Brain microvascular endothelial cell (primary cell): ENCODE data around the gene DIAPH3.

ENCODE experiments used
- DNase-seq: peaks from one replicate; pipeline ENCODE4 v3.0.0-alpha.2; 2020
- H3K27ac ChIP-seq: fragments of 250-450 bp; sonication (Bioruptor Pico); 2 replicates; pipeline ENCODE4 v1.5.1; 2020; ENCODE audit warnings: mild to moderate bottlenecking, moderate library complexity
- H3K27me3 ChIP-seq: fragments of 250-450 bp; sonication (Bioruptor Pico); replicated peaks from 2 replicates; pipeline ENCODE4 v1.5.1; 2020; ENCODE audit warnings: mild to moderate bottlenecking
- H3K36me3 ChIP-seq: fragments of 250-450 bp; sonication (Bioruptor Pico); replicated peaks from 2 replicates; pipeline ENCODE4 v1.5.1; 2020; ENCODE audit warnings: mild to moderate bottlenecking
- H3K4me3 ChIP-seq: 2 replicates; pipeline ENCODE4 v1.5.1; 2011; ENCODE audit warnings: low read depth, mild to moderate bottlenecking, control low read depth, low read length, moderate library complexity
- CTCF ChIP-seq: IDR thresholded peaks from 2 replicates; pipeline ENCODE4 v1.5.1; 2011; ENCODE audit warnings: low read depth, mild to moderate bottlenecking, moderate library complexity, low read length, control low read depth, inconsistent platforms; ENCODE audit errors: missing control alignments
- in situ Hi-C: cut with HindIII; loops from 2 replicates; pipeline ENCODE4 v1.10.0; 2017; ENCODE audit warnings: low sequenced_read_pairs, low pct_ligation_motif_present

Gene DIAPH3

GRCh38 chr13:59856281-59856810 is 307.4 kb downstream of the DIAPH3 start:
- in situ Hi-C loops, result no loop called here
- H3K27me3 ChIP-seq, result no peaks in the 10 kb centered on the region
- no peak overlapping the region for H3K4me3 ChIP-seq
- no peak for DNase-seq
- no peak for TF ChIP-seq CTCF
- no peaks in the 10 kb centered on the region for H3K36me3 ChIP-seq
- no peak overlapping the region for H3K27ac ChIP-seq

GRCh38 chr13:59846845-59847620 is 316.7 kb downstream of the DIAPH3 start:
- no peak for DNase-seq
- Histone ChIP-seq H3K36me3 (no peaks in the 10 kb centered on the region), H3K27me3 (no peaks in the 10 kb centered on the region), H3K4me3 (no peak overlapping the region), H3K27ac (no peak overlapping the region)
- in situ Hi-C loops, result no loop called here
- no peak for TF ChIP-seq CTCF

GRCh38 chr13:59843040-59843439 is 320.7 kb downstream of the DIAPH3 start:
- no peak for TF ChIP-seq CTCF
- H3K27ac ChIP-seq, result no peak overlapping the region
- DNase-seq, result no peak
- H3K36me3 ChIP-seq, result no peaks in the 10 kb centered on the region
- in situ Hi-C loops, result no loop called here
- H3K27me3 ChIP-seq, result no peaks in the 10 kb centered on the region
- no peak overlapping the region for H3K4me3 ChIP-seq

GRCh38 chr13:59842507-59842906 is 321.2 kb downstream of the DIAPH3 start:
- Histone ChIP-seq H3K27me3 (no peaks in the 10 kb centered on the region), H3K4me3 (no peak overlapping the region), H3K27ac (no peak overlapping the region), H3K36me3 (no peaks in the 10 kb centered on the region)
- DNase-seq, result no peak
- in situ Hi-C loops, result no loop called here
- TF ChIP-seq CTCF, result no peak

GRCh38 chr13:59839186-59839585 is 324.5 kb downstream of the DIAPH3 start:
- in situ Hi-C loops, result no loop called here

More at GRCh38 chr13:59839186-59839585, 324.5 kb downstream of the DIAPH3 start:
- Histone ChIP-seq H3K36me3 (no peaks in the 10 kb centered on the region), H3K27ac (no peak overlapping the region), H3K27me3 (no peaks in the 10 kb centered on the region), H3K4me3 (no peak overlapping the region)
- TF ChIP-seq CTCF, result no peak
- no peak for DNase-seq
